HG02938 (cell line): ENCODE results near the gene B4GALT7.

Source experiments
- ATAC-seq: cut with Tn5 transposase; IDR thresholded peaks from one replicate; pipeline ENCODE4 v1.9.1; 2021; ENCODE audit warnings: mild to moderate bottlenecking, moderate library complexity; ENCODE audit not compliant: unreplicated experiment

The B4GALT7 gene

DNA sequence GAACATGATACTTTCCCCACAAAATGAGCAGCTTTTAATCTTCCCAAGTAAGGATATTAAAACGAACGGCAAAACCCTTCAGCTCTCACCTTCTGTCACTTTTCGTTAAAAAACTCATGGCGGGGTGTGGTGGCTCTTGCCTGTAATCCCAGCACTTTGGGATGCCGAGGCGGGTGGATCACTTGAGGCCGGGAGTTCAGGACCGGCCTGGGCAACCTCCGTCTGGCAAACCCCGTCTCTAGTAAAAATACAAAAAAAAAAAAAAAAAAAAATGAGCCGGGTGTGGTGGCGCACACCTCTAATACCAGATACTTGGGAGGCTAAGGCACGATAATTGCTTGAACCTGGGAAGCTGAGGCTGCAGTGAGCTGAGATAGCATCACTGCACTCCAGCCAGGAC is 7.0 kb upstream of the B4GALT7 start:
- no peak for ATAC-seq

DNA sequence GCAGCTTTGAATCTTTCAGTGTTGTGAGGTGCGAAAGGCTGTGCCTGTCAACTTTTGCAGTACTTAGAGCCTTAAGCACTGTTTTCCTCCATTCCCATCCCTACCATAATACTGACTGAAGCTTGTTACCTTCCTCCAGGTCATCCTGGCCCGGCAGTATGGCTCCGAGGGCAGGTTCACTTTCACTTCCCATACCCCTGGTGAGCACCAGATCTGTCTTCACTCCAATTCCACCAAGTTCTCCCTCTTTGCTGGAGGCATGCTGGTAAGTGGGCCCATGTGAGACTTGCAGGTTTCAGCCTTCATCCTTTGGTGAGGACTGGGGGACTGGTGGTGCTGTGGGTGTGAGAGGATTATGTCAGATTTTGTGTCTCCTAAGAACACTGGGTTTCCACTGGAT is 6.4 kb upstream of the B4GALT7 start:
- ATAC-seq: no peak

DNA sequence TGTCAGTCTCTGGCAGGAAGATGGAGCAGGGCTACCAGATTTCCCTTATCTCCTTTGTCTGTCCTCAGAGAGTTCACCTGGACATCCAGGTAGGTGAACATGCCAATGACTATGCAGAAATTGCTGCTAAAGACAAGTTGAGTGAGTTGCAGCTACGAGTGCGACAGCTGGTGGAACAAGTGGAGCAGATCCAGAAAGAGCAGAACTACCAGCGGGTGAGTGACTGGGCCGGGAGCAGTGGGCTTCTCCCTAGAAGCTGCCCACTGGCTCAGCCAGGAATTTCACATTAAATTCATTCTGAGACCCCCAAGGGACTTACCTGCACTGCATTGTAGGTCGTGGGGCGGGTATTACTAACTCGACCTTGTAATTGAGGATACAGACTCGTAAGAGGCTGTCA is 5.9 kb upstream of the B4GALT7 start:
- no peak for ATAC-seq

DNA sequence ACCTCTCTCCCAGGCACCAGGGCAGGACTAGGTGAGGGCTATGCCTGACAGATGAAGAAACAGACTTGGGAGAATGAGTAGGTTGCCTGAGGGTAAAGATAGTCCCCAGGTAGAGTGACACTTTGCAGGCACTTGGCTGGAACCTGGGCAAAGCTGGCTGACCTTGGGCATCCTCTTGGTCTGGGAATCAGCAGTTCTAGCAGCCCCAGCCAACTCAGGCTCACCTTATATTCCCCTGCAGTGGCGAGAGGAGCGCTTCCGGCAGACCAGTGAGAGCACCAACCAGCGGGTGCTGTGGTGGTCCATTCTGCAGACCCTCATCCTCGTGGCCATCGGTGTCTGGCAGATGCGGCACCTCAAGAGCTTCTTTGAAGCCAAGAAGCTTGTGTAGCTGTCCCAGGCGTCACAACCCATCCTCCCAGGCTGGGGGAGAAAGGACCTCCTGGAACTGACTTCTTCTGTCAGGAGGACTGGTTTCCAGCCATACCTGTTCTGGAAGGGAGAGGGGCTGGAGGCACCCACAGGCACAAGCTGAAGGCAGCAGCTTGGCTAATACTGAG is 4.8 kb upstream of the B4GALT7 start:
- no peak for ATAC-seq

DNA sequence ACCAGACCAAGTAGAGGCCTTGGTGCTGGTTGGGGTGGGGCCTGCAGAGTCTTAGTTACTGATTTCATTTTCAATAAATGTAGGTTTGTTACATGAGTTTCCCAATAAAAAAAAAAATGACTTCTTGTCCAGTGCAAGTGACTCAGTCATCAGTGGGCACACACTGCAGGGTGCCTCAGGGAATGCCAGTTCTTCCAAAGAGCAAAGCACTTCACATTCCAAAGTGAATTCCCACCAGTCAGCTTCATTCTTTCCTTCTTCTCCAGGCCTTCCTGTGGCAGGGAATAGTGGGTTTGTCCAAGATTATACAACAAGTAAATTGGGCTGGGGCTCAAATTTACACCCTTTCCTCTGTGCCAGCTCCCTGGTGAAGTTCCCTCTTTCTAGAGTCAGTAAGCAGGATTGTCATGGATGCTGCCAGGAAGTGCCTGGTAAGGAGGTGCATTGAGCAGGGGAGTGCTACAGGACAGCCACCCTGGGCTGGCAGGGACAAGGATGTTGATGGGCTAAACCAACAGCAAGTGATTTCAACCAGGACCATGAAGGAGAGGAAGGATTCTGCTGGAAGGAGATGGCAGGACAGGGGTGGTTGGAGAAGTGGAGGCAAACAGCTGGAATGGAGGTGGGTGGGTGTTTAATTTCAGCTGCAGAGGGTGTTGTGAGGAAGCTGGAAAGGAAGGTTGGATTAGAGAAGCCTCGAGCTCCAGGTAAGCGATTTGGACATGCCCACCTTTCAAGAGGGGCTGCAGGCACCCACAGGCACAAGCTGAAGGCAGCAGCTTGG is 3.7 kb upstream of the B4GALT7 start:
- no peak for ATAC-seq

DNA sequence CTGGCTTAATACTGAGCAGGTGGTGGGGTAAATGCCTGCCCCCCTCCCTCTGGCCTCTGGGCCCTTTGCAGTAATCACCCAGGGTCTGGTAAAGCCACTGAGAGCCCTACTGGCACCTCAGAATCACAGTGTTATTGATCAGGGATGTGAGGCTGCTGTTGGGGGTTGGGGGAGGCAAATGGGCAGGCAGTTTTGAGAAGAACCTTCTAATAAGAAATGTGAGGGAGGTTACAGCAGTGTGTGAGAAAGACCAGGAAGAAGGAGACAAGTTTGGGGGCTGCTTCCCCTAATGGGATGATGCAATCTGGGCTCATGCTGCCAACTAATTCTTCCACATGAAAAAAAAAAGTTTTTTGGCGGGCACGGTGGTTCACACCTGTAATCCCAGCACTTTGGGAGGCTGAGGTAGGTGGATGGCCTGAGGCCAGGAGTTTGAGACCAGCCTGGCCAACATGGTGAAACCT is 3.1 kb upstream of the B4GALT7 start:
- ATAC-seq: no peak

DNA sequence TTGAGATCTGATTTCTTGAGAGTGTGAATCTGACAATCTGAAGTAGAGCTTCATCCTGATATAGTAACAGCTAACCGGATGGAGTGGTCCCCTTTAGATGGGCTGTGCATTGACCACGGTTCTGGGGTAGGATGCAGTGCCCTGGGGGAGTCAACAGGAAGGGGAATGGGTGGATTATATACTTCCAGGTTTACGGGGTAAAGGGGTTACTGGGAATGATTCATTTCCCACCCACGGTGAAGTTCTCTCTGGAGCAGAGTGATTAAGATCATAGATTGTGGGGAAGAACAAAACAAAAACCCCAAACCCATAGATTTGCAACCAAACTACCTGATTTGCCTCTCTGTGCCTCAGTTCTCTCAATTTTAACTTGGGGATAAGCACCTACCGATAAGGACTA is 1.5 kb upstream of the B4GALT7 start:
- no peak for ATAC-seq

DNA sequence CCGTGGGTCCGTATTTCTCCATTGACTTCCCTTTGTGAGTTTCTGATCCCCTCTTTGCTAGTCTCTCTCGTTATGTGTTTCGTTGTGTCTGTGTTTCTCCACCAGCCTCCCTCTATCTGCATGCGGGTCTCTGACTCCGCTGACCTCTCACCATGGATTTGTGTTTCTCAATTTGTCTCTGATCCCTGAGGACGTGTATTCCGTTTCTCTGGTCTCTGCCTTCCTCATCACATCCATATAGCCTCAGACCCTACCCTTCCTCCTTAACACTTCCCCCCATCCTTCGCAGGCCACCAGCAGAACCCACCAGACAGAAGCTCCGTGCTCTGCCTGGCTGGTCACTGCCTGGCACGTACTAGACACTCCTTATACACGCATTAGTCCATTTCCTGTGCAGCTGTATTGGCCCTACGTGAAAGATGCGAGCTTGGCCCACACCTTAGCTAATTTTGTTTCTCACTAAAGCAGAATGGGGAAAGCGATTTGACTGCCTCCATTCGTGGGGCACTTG is 631 bp downstream of the B4GALT7 start:
- peak; percentile 21 for ATAC-seq

DNA sequence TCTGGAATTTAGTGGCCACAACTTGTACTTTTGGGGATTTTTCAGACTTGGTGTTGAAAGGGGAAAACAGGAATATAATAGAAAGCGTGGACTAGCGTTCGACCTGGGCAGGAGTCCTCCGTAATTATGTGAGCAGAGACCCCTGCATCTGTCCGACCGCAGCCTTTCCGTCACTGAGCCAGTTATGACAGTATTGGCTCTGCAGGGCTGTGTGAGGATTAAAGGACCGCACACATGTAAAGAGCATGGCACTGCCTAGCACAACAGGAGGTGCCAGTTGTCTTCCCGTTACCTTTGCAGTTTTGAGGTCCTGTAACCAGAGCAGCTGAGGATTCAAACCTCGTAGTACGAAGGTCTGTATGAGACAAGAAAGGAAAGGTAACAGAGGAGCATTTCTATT is 1.2 kb downstream of the B4GALT7 start:
- ATAC-seq: no peak

DNA sequence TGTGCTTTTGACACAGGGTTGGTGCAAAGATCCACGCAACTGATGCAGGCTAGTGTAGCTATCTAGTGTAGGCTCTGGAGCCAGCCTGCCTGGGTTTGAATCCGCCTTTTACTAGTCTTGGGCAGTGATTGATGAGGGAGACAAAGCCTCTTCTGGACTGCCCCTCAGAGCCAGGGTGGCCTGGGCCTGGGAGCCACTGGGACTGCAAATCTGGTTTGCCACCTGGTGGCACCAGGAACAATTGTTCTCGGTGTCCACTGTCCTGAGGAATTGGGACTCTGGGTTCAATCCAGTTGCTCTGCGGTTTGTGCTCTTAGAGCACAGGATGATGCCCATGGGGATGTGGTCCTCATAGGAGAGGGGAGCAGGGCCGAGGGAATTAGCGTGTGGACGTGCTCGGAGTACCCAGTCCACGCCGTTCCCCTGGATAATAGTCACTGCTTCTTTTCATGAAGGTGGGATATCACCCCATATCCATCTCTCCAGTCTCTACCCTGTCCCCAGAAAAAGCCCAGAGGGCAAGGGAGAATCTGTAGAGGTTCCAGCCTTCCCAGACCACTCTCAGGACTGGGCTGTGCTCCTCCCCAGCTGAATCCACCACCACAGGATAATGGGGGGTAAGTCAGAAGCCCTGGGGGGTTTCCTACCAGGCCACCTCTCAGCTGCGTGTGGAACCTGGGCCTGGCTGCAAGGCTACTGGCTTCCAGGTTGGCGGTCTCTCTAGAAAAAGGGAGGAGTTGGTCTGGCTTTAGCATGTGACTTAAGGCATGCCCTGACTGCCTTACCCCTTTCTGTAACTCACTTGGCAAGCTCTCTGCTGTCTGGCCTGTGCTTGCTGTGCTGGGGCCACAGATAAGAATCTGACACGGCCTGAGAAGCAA is 1.9 kb downstream of the B4GALT7 start:
- no peak for ATAC-seq

DNA sequence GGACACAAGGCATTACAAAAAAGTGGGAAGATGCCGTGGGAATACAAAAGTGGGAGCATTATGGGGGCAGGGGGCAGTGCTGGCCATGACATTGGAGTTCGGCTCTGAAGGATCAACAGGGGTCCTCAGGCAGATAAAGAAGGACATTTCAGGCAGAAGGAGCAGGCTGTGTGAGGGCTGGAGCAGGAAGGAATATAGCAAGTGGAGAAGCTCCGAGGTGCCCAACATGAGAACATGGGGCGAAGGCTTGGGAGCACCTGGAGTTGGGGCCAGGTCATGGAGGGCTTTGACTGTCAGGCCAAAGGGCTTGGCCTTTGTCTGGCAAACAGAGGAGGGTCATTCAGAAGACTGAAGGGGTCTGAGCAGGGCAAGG is 2.5 kb downstream of the B4GALT7 start:
- ATAC-seq: no peak

DNA sequence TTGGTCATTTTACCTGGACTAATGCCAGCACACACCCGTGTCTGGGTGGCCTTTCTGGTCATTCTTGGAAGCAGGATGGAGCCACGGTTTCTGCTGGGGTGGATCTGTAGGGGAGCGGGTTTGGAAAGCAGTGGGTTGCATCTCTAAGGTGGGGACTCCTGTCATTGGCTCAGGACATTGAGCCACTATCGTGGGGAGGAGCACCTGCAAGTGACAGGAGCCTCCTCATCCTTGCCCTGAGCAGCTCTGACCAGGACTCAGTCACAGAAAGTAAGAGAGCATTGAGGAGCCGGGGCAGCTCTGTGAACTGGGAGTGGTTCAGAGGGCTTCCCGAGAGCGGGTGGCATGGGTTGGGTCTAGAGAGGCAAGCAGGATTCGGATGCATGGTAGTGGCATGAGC is 3.7 kb downstream of the B4GALT7 start:
- no peak for ATAC-seq

DNA sequence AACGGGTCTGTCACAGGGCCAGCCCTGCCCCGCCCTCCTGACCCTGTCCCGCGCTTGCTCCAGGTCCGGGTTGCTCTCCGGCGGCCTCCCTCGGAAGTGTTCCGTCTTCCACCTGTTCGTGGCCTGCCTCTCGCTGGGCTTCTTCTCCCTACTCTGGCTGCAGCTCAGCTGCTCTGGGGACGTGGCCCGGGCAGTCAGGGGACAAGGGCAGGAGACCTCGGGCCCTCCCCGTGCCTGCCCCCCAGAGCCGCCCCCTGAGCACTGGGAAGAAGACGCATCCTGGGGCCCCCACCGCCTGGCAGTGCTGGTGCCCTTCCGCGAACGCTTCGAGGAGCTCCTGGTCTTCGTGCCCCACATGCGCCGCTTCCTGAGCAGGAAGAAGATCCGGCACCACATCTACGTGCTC is 4.2 kb downstream of the B4GALT7 start:
- ATAC-seq: no peak

DNA sequence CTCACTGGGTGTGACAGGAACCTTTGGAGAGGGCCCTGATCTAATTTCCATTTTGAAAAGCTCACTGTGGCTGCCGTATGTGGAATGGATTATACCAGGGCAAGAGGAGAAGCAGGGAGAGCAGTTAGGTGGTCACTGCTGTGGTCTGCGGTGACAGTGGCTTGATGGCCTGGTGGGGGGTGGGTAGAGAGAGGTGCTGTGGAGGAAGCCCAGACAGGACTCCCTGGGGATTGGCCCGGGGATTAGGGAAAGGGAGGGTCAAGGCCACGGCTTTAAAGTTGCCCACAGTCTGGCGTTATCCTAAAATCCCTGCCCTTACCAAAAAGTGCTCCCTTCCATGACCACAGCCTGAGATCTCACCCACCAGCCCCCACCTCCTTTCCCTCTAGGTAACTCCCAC is 4.7 kb downstream of the B4GALT7 start:
- ATAC-seq: no peak

DNA sequence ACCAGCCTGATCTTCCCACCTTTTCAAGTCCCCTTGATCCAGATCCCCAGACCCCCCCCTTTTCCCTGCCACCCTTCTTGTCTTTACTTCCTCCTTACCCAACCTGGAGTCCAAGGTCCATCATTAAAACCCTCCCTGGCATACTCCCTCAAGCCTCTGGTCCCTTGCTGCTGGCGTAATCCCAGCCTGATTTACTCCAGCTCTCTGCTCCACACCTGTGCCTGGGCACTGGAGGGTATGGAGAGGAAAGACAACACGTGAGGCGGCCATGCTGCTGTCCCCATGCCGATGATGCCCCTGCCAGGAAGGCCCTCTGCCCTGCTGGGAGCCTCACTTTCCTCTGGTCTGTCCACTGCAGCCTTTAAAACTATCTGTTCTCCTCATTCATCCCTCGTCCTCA is 5.1 kb downstream of the B4GALT7 start:
- ATAC-seq: no peak

DNA sequence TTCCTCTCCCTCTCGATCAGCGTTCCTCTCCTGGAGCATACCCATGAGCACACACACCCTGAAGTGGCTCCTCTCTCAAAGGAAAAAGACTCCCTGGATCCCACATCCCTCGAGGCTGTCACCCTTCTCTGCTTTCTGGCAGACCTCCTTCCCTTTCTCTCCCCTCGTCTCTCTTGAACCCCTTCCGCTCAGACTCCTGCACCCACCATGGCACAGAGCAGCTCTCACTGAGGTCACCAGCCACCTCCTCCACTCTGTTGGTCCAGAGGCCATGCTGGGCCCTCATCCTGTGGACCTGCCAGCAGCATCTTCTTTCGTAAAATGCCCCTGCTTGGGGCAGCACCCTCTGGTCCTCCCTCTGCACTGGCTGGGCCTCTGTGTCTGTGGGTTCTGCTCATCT is 5.7 kb downstream of the B4GALT7 start:
- no peak for ATAC-seq

DNA sequence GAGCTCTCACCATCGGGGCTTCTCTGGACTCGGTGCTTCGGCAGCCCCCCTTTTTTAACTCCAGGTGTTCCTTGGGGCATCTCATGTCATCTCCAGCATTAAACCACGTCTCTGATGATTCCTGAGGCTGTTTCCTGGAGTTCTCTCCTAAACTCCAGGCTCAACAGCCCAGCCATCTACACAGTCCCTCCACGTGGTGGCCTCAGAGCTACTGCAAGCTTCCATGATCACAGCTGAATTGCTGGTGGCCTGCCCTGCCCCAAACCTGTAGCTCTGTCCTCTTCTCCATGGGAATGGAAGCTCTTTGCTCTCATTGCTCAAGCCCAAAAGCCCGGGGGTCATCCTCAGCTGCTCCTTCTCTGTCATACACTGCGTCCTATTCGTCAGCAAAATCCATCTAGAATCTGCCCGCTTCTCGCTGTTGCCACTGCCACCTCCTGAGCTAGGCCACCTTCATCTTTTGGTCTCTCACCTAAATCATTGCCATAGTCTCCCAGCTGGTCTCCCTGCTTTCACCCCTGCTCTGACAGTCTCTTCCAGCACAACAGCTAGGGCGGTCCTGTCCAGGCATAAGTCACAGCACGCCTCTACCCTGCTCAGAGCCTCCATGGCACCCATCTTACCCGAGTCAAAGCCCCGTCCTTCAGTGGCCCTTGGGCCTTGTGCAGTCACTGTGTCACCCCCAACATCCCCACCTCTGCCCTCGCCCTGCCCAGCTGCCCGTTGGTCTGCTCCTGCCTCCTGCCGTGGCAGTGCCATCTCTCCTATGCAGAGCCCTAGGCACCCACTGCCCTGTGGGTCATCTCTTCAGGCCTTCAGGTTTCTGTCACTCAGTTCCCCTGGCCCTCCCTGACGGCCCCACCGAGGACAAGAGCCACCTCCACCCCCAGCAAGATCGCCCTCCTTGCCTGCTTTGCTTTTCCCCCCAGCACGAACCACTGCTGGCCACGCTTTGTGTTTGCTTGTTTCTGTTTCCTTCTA is 6.4 kb downstream of the B4GALT7 start:
- ATAC-seq: no peak

DNA sequence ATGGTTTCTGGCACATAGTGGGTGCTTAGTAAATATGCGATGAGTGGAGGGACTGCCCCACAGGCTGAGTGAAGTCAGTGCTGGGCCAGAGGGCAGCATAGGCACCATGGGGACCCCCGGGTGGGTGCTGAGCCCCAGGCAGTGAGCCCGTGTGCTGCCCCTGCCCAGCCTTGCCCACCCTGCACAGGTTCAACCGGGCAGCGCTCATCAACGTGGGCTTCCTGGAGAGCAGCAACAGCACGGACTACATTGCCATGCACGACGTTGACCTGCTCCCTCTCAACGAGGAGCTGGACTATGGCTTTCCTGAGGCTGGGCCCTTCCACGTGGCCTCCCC is 7.2 kb downstream of the B4GALT7 start:
- no peak for ATAC-seq

DNA sequence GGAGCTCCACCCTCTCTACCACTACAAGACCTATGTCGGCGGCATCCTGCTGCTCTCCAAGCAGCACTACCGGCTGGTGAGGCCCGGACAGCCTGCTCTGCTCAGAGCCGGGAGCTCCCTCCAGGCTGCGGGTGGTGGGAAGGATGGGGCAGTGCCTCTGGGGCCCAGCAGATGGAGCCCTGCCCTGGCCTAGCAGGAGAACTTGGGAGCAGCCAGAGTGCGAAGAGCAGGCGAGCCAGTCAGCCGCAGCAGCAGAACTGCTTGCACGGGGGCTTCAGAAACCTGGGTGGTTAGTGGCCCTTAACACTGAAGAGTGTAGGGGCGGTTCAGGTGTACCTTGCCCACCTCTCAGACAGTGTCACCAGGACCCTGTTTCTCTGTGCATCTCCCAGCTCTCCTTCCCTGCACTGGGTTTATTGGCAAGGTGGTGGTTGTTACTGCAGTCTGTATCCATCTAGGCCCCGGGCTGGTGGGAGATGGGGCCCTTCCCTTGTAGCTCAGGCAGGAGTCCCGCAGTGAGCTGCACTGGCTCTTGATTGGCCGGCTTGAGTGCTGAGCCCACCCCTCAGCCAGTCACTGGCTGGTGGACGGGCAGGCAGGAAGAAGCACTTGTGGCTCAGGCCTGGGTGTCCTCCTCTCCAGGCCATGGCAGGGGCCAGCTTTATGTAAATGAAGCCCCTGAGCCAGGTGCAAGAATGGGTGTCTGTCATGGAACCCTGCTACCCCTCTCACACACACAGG is 7.7 kb downstream of the B4GALT7 start:
- ATAC-seq: no peak
